ENCODE data around the gene RAI14. TPM values are rescaled to one million over a fixed set of nuclear protein-coding genes. Genes with fewer than 3 reads are reported as not detected.
"Not testable (repeated sequence)": the region's sequence is repeated elsewhere in the genome, so short reads cannot be mapped to it uniquely, and the experiment has no call there.

Gene RAI14
- total RNA-seq, 2 donors from 2014 or later, result 25.7 to 27.5 TPM

GRCh38 chr5:34778091-34778850 lies 122.1 kb downstream of the RAI14 start:
- Histone ChIP-seq H3K9me3 (peaks cover 0 to 9% (median 0%) of the 10 kb centered on the region in 3 donors), H3K27me3 (no peaks in the 10 kb centered on the region), H3K27ac (no peak overlapping the region), H3K4me1 (no peaks in the 10 kb centered on the region), H3K4me3 (no peak overlapping the region), H3K36me3 (replicated peaks in 1 of 2; ENCODE audit: insufficient read depth in 1 of 2, low read depth in 2 of 2) (no peaks in the 10 kb centered on the region)
- intact Hi-C loops (cut with DNase I), result no loop called here
- ATAC-seq (no peak), DNase-seq (no peak)
- WGBS, 2 donors, result 87 to 95% methylated on average over 8 of the region's 8 CpGs
- TF ChIP-seq CTCF (IDR thresholded peaks at IDR 0.05), result no peak
- no peak for TF ChIP-seq POLR2A (IDR thresholded peaks at IDR 0.05)

DNA sequence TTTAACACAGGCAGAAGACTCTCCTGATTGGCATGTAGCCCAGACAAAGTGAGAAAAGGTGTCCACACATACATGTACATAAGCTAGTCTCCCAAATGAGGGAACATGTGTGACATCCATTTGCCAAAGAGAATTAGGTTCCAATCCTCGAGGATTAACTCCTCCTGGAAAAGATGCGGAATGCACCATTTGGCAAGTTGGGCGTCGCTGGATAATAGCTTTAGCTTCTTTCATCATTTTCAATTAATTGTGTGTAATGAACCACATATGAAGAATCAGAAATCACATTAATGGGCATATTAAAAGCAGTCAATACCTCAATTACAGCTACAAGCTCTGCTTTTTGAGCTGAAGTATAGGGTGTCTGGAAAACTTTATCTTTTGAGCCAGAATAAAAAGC lies 127.8 kb downstream of the RAI14 start:
- H3K9me3 ChIP-seq; H3K4me1 ChIP-seq; ATAC-seq; H3K27me3 ChIP-seq; DNase-seq; H3K27ac ChIP-seq; H3K4me3 ChIP-seq; H3K36me3 ChIP-seq (replicated peaks in 1 of 2; ENCODE audit: insufficient read depth in 1 of 2, low read depth in 2 of 2); intact Hi-C loops (cut with DNase I): not testable (repeated sequence)
- 96 to 99% methylated on average over 4 of the region's 4 CpGs for WGBS, 2 donors

DNA sequence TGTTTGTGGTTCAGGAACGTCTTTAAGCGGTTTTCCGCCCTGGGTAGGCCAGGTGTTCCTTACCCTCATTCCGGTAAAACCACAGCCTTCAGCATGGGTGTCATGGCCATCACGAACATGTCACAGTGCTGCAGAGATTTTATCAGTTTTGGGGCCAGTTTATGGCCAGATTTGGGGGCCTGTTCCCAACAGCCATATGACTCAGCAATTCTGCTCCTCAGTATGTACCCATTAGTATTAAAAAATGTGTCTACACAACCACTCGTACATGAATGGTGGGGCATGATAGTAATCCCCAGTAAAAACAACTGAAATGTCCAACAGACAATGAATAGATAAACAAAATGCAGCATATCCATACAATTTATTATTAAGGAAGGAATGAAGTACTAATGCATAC lies 130.9 kb downstream of the RAI14 start:
- WGBS, 2 donors, result 87 to 98% methylated on average over 5 to 6 of the region's 6 CpGs
- TF ChIP-seq POLR2A (IDR thresholded peaks at IDR 0.05), result no peak
- TF ChIP-seq CTCF (IDR thresholded peaks at IDR 0.05), result no peak
- Histone ChIP-seq H3K27ac (no peak overlapping the region), H3K27me3 (no peaks in the 10 kb centered on the region), H3K4me3 (no peak overlapping the region), H3K36me3 (replicated peaks in 1 of 2; ENCODE audit: insufficient read depth in 1 of 2, low read depth in 2 of 2) (no peaks in the 10 kb centered on the region), H3K4me1 (no peaks in the 10 kb centered on the region), H3K9me3 (peaks cover 0 to 2% (median 0%) of the 10 kb centered on the region in 3 donors)
- no peak for DNase-seq
- intact Hi-C loops (cut with DNase I), result no loop called here
- ATAC-seq, result no peak

GRCh38 chr5:34789021-34789531 lies 132.9 kb downstream of the RAI14 start:
- 73 to 89% methylated on average over 5 of the region's 5 CpGs for WGBS, 2 donors
- intact Hi-C loops (cut with DNase I), result no loop called here
- no peaks in the 10 kb centered on the region for H3K4me1 ChIP-seq
- no peaks in the 10 kb centered on the region for H3K9me3 ChIP-seq
- no peak for ATAC-seq
- no peaks in the 10 kb centered on the region for H3K36me3 ChIP-seq (replicated peaks in 1 of 2; ENCODE audit: insufficient read depth in 1 of 2, low read depth in 2 of 2)
- DNase-seq, result peak in 1 of 4 donors; percentile 16
- TF ChIP-seq POLR2A (IDR thresholded peaks at IDR 0.05) (no peak), CTCF (IDR thresholded peaks at IDR 0.05) (no peak)
- H3K27me3 ChIP-seq, result no peaks in the 10 kb centered on the region
- no peak overlapping the region for H3K4me3 ChIP-seq
- H3K27ac ChIP-seq, result no peak overlapping the region

DNA sequence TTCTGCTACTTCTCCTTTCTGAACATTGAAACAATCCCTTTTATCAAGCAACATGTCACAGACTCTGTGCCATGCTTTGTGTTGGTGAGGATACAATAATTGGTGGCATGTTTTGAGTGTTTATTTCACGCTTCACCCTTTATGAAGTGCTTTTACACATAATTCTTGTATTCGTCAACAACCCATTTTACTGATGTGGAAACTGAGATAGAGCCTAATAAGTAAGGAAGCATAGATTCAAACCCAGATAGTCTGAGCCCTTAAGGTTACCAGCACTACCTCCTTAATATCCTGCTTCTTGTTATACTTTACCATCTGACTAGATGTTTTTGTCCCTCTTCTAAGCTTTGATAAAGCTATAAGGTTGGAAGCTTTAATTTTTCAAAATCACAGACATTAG lies 133.5 kb downstream of the RAI14 start:
- no peak for DNase-seq
- Histone ChIP-seq H3K27me3 (no peaks in the 10 kb centered on the region), H3K4me1 (no peaks in the 10 kb centered on the region), H3K4me3 (no peak overlapping the region), H3K9me3 (no peaks in the 10 kb centered on the region), H3K36me3 (replicated peaks in 1 of 2; ENCODE audit: insufficient read depth in 1 of 2, low read depth in 2 of 2) (no peaks in the 10 kb centered on the region), H3K27ac (no peak overlapping the region)
- no peak for ATAC-seq
- no peak for TF ChIP-seq POLR2A (IDR thresholded peaks at IDR 0.05)
- no peak for TF ChIP-seq CTCF (IDR thresholded peaks at IDR 0.05)
- 95 to 97% methylated on average over 2 of the region's 2 CpGs for WGBS, 2 donors
- intact Hi-C loops (cut with DNase I), result no loop called here

Data from body of pancreas (tissue), 4 donors.